DND-41 (cell line): ENCODE measurements around the gene IQCM.

Experiments
- ATAC-seq: fragments of 200-7000 bp; cut with Tn5 transposase; 3 replicates; pipeline ENCODE4 v1.9.1; 2021; ENCODE audit warnings: low read depth; ENCODE audit not compliant: insufficient read depth
- DNase-seq: peaks from one replicate; pipeline ENCODE4 v3.0.0-alpha.2; 2020
- H2AFZ ChIP-seq: 2 replicates; pipeline ENCODE4 v1.6.0; 2012; ENCODE audit warnings: low read depth, low read length
- H3K27ac ChIP-seq: 2 replicates; pipeline ENCODE4 v1.5.1; 2012; ENCODE audit warnings: low read length, inconsistent platforms
- H3K27me3 ChIP-seq: fragments of 200-600 bp; sonication (generic); 2 replicates; pipeline ENCODE4 v1.6.0; 2012; ENCODE audit warnings: low read length, mild to moderate bottlenecking, inconsistent platforms; ENCODE audit not compliant: insufficient read depth, poor library complexity
- H3K36me3 ChIP-seq: 2 replicates; pipeline ENCODE4 v1.5.1; 2012; ENCODE audit warnings: low read length, inconsistent platforms; ENCODE audit not compliant: insufficient read depth
- H3K4me1 ChIP-seq: 2 replicates; pipeline ENCODE4 v1.5.1; 2012; ENCODE audit warnings: mild to moderate bottlenecking, low read length; ENCODE audit not compliant: insufficient read depth
- H3K4me2 ChIP-seq: 2 replicates; pipeline ENCODE4 v1.6.0; 2012; ENCODE audit warnings: mild to moderate bottlenecking, moderate library complexity, low read length, inconsistent platforms; ENCODE audit not compliant: insufficient read depth
- H3K4me3 ChIP-seq, 2 experiments: fragments of 200-600 bp in 1 of 2; shearing (Covaris generic) in 1 of 2; 2 replicates each; pipeline ENCODE4 v1.5.1; 2012 to 2016; ENCODE audit warnings: inconsistent platforms in 2 of 2, low read length in 2 of 2, mild to moderate bottlenecking in 2 of 2, low read depth in 1 of 2, moderate library complexity in 1 of 2
- H3K79me2 ChIP-seq: 2 replicates; pipeline ENCODE4 v1.6.0; 2012; ENCODE audit warnings: low read length, inconsistent platforms; ENCODE audit not compliant: insufficient read depth
- H3K9ac ChIP-seq: 2 replicates; pipeline ENCODE4 v1.6.0; 2012; ENCODE audit warnings: low read depth, mild to moderate bottlenecking, inconsistent platforms, low read length, moderate library complexity
- H3K9me3 ChIP-seq: 2 replicates; pipeline ENCODE4 v1.5.1; 2012; ENCODE audit warnings: low read length, moderate library complexity, mild to moderate bottlenecking, inconsistent platforms; ENCODE audit not compliant: insufficient read depth, severe bottlenecking
- H4K20me1 ChIP-seq: 2 replicates; pipeline ENCODE4 v1.6.0; 2012; ENCODE audit warnings: low read length; ENCODE audit not compliant: insufficient read depth
- CTCF ChIP-seq: IDR thresholded peaks from 2 replicates; pipeline ENCODE4 v1.5.1; 2012; ENCODE audit warnings: borderline replicate concordance, low read length, moderate library complexity, mild to moderate bottlenecking; ENCODE audit not compliant: poor library complexity, severe bottlenecking; ENCODE audit errors: extremely low read depth
- EZH2 ChIP-seq: IDR thresholded peaks from 3 replicates; pipeline ENCODE4 v1.6.1; 2012; ENCODE audit warnings: borderline replicate concordance, low read depth, mild to moderate bottlenecking, moderate library complexity, low read length, inconsistent platforms; ENCODE audit not compliant: severe bottlenecking

Gene IQCM

DNA sequence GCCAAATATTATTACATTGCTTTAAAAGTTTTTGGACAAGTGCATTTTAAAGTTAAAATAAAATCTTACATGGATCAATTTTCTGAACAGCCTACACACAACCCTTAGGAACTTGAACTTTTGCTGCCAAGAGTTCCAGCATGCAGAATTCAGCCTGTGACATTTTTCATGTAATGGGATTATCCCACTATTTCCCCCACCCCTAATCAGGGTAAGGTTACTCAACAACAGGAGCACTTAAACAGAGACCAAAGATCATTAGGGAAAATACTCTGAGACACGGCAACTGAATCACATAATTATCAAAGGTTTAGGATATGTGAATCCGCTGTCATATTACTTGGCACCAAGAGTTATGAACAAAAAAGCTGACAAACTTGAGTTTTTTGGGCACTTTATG, 47.2 kb downstream of the IQCM start:
- H3K79me2 ChIP-seq: no peaks in the 10 kb centered on the region
- no peak overlapping the region for H3K27ac ChIP-seq
- no peak for TF ChIP-seq CTCF
- no peak for TF ChIP-seq EZH2
- no peaks in the 10 kb centered on the region for H3K36me3 ChIP-seq
- H3K27me3 ChIP-seq: no peaks in the 10 kb centered on the region
- no peak overlapping the region for H3K4me3 ChIP-seq
- no peak overlapping the region for H3K4me2 ChIP-seq
- DNase-seq (no peak), ATAC-seq (no peak)
- H2AFZ ChIP-seq: no peak overlapping the region
- H3K9me3 ChIP-seq: no peaks in the 10 kb centered on the region
- H4K20me1 ChIP-seq: no peaks in the 10 kb centered on the region
- no peak overlapping the region for H3K9ac ChIP-seq
- H3K4me1 ChIP-seq: no peaks in the 10 kb centered on the region

DNA sequence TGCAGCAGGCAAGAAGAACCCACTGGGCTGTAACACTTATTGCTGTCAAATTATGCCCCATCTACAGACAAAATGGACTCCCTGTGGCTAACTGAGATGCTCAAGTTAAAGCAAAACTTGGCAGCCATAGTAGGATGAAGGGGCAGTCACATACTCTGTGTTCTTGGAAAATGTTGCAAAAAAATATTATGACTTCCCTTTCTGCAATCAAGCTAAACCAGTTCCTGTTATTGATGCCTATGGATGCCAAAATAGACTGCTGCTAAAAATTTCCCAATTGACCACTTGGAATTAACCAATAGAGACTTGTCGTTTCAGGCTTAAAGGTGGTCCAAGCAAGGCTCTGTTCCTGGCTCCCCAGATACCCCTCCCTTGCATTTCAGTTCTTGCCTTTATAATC, 49.5 kb downstream of the IQCM start:
- ATAC-seq: no peak
- H3K36me3 ChIP-seq: no peaks in the 10 kb centered on the region

DNA sequence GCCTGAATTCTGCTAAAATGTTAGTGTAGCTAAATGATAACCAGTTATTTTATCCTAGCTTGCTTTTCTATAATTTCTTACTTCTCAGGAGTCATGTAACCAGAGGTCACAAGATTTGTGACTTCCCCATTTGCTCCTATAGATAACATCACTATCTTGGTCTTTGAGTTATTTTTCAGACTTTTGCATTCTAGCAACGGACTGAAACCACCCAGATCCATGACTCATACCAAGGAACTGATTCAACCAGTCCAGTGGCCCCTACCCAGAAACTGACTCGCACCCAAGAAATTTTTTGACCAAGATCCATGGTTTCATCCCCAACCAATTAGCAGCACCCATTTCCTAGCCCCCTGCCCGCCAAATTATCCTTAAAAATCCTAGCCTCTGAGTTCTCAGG, 50.0 kb downstream of the IQCM start:
- Histone ChIP-seq H3K79me2 (no peaks in the 10 kb centered on the region), H4K20me1 (no peaks in the 10 kb centered on the region), H2AFZ (no peak overlapping the region), H3K36me3 (no peaks in the 10 kb centered on the region), H3K4me3 (no peak overlapping the region), H3K9me3 (no peaks in the 10 kb centered on the region), H3K27ac (no peak overlapping the region), H3K27me3 (no peaks in the 10 kb centered on the region), H3K4me1 (no peaks in the 10 kb centered on the region), H3K4me2 (no peak overlapping the region), H3K9ac (no peak overlapping the region)
- DNase-seq (no peak), ATAC-seq (no peak)
- no peak for TF ChIP-seq CTCF
- no peak for TF ChIP-seq EZH2

More for the DNA sequence above, 49.5 kb downstream of the IQCM start:
- no peak overlapping the region for H3K4me2 ChIP-seq
- H3K27ac ChIP-seq: no peak overlapping the region
- no peaks in the 10 kb centered on the region for H3K4me1 ChIP-seq
- H3K79me2 ChIP-seq: no peaks in the 10 kb centered on the region
- no peak for DNase-seq
- TF ChIP-seq CTCF (no peak), EZH2 (no peak)
- no peak overlapping the region for H3K9ac ChIP-seq
- H4K20me1 ChIP-seq: no peaks in the 10 kb centered on the region
- no peaks in the 10 kb centered on the region for H3K9me3 ChIP-seq
- H2AFZ ChIP-seq: no peak overlapping the region
- no peaks in the 10 kb centered on the region for H3K27me3 ChIP-seq
- no peak overlapping the region for H3K4me3 ChIP-seq

DNA sequence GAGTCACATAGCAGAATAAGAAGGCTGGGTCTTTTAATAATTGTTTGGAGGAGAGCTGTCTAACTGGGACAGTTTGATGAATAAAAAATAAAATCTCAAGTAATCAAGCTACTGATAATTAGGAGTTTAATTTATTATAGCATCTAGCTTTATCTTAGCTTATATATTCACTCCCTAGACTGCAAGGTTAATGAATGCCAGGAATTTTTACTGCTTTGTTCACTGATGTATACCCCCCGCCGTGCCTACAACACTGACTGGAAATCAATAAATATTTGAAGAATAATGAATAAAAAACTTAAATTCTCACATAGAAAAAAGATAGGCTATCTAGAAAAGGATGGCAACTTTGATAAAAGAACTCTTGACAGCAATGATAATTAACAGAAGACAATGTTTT, 59.7 kb downstream of the IQCM start:
- H3K9me3 ChIP-seq: no peaks in the 10 kb centered on the region
- H3K79me2 ChIP-seq: no peaks in the 10 kb centered on the region
- no peaks in the 10 kb centered on the region for H4K20me1 ChIP-seq
- no peak overlapping the region for H2AFZ ChIP-seq
- H3K9ac ChIP-seq: no peak overlapping the region
- no peak overlapping the region for H3K4me2 ChIP-seq
- H3K27me3 ChIP-seq: no peaks in the 10 kb centered on the region
- H3K4me3 ChIP-seq: no peak overlapping the region
- no peak overlapping the region for H3K27ac ChIP-seq
- H3K36me3 ChIP-seq: no peaks in the 10 kb centered on the region
- ATAC-seq (no peak), DNase-seq (no peak)
- TF ChIP-seq CTCF (no peak), EZH2 (no peak)
- H3K4me1 ChIP-seq: no peaks in the 10 kb centered on the region
